Fibroblast of skin of scalp (primary cell): ENCODE results near the gene COX7B2.

Source experiments
- DNase-seq: peaks from one replicate; pipeline ENCODE4 v3.0.0-alpha.2; 2013

The COX7B2 gene

GRCh38 chr4:46698891-46699290 lies 210.2 kb downstream of the COX7B2 start:
- DNase-seq = no peak
